IMR-90 (cell line): ENCODE results near the gene LAG3. TPM values are rescaled to one million over a fixed set of nuclear protein-coding genes. Genes with fewer than 3 reads are reported as not detected.

Experiments used
- ATAC-seq: fragments of 200-7000 bp; cut with Tn5 transposase; 2 replicates; pipeline ENCODE4 v1.9.1; 2020; ENCODE audit warnings: low read depth, mild to moderate bottlenecking, moderate library complexity
- BruUV-seq: library from RNA; stranded (reverse); fragments of 400-500 nt; replicated peaks from 2 replicates; lab custom pipeline; 2021; lab: Mats Ljungman, UMichigan
- CTCF ChIA-PET: fragments of 300-600 bp; formaldehyde crosslinking; extraction: SDS; loops from one replicate; lab custom pipeline; 2021; ENCODE audit warnings: antibody characterized with exemption; lab: Yijun Ruan, JAX
- POLR2A ChIA-PET: fragments of 300-600 bp; sonication (Branson Sonifier 250); formaldehyde crosslinking; loops from one replicate; lab custom pipeline; 2022; ENCODE audit warnings: antibody characterized with exemption; ENCODE audit not compliant: unreplicated experiment; lab: Charles Lee
- DNase-seq: peaks from one replicate; pipeline ENCODE4 v3.0.0; 2013
- H2AFZ ChIP-seq: replicated peaks from 2 replicates; pipeline ENCODE3; 2013; ENCODE audit warnings: low read length, mild to moderate bottlenecking; ENCODE audit not compliant: poor library complexity
- H2AK5ac ChIP-seq: 2 replicates; pipeline ENCODE4 v1.6.1; 2013; ENCODE audit warnings: low read depth, low read length, inconsistent platforms
- H2AK9ac ChIP-seq: replicated peaks from 2 replicates; pipeline ENCODE3; 2013; ENCODE audit warnings: mild to moderate bottlenecking, low read depth, low read length, moderate library complexity; ENCODE audit not compliant: poor library complexity
- H2BK120ac ChIP-seq: 2 replicates; pipeline ENCODE4 v1.6.1; 2013; ENCODE audit warnings: low read depth, low read length, inconsistent platforms
- H2BK15ac ChIP-seq: 3 replicates; pipeline ENCODE4 v1.6.1; 2013; ENCODE audit warnings: low read depth, low read length, inconsistent platforms
- H2BK20ac ChIP-seq: 2 replicates; pipeline ENCODE4 v1.6.1; 2013; ENCODE audit warnings: low read depth, mild to moderate bottlenecking, inconsistent platforms, low read length, moderate library complexity
- H2BK5ac ChIP-seq: 2 replicates; pipeline ENCODE4 v1.6.1; 2013; ENCODE audit warnings: mild to moderate bottlenecking, low read depth, low read length, inconsistent platforms; ENCODE audit not compliant: poor library complexity, severe bottlenecking
- H3K14ac ChIP-seq: replicated peaks from 2 replicates; pipeline ENCODE4 v1.6.1; 2013; ENCODE audit warnings: low read depth, low read length, inconsistent platforms
- H3K18ac ChIP-seq: 2 replicates; pipeline ENCODE4 v1.6.1; 2013; ENCODE audit warnings: low read depth, low read length, control low read depth
- H3K23ac ChIP-seq: 2 replicates; pipeline ENCODE4 v1.6.1; 2013; ENCODE audit warnings: low read depth, low read length, inconsistent platforms
- H3K27ac ChIP-seq: 2 replicates; pipeline ENCODE4 v1.5.1; 2013; ENCODE audit warnings: mild to moderate bottlenecking, control low read depth, low read length; ENCODE audit not compliant: insufficient read depth
- H3K27me3 ChIP-seq: 2 replicates; pipeline ENCODE4 v1.6.1; 2013; ENCODE audit warnings: low read length; ENCODE audit not compliant: control insufficient read depth, insufficient read depth
- H3K36me3 ChIP-seq: 2 replicates; pipeline ENCODE4 v1.6.1; 2013; ENCODE audit warnings: low read length, mixed read lengths; ENCODE audit not compliant: control insufficient read depth, insufficient read depth
- H3K4ac ChIP-seq: 2 replicates; pipeline ENCODE4 v1.6.1; 2013; ENCODE audit warnings: low read depth, low read length, inconsistent platforms
- H3K4me1 ChIP-seq: 2 replicates; pipeline ENCODE4 v1.6.1; 2013; ENCODE audit warnings: low read length, mixed read lengths; ENCODE audit not compliant: control insufficient read depth, insufficient read depth
- H3K4me2 ChIP-seq: 2 replicates; pipeline ENCODE4 v1.6.1; 2013; ENCODE audit warnings: low read depth, mild to moderate bottlenecking, control low read depth, low read length, moderate library complexity
- H3K4me3 ChIP-seq: 2 replicates; pipeline ENCODE4 v1.5.1; 2013; ENCODE audit warnings: low read depth, mild to moderate bottlenecking, control low read depth, low read length, moderate library complexity; ENCODE audit not compliant: insufficient read depth
- H3K56ac ChIP-seq: 2 replicates; pipeline ENCODE4 v1.6.1; 2013; ENCODE audit warnings: low read length, inconsistent platforms; ENCODE audit not compliant: insufficient read depth; ENCODE audit errors: extremely low read depth
- H3K79me1 ChIP-seq, 2 experiments: 2 replicates each; pipeline ENCODE4 v1.6.1; 2013; ENCODE audit warnings: low read length in 2 of 2, inconsistent platforms in 1 of 2, low read depth in 1 of 2
- H3K9ac ChIP-seq: 2 replicates; pipeline ENCODE4 v1.6.1; 2013; ENCODE audit warnings: low read depth, low read length, control low read depth
- H3K9me1 ChIP-seq: 2 replicates; pipeline ENCODE4 v1.6.1; 2013; ENCODE audit warnings: low read length, inconsistent platforms; ENCODE audit not compliant: insufficient read depth
- H3K9me3 ChIP-seq: 2 replicates; pipeline ENCODE4 v1.6.1; 2013; ENCODE audit warnings: low read length; ENCODE audit not compliant: control insufficient read depth, insufficient read depth
- H4K20me1 ChIP-seq: 2 replicates; pipeline ENCODE4 v1.6.1; 2013; ENCODE audit warnings: low read length, inconsistent platforms; ENCODE audit not compliant: insufficient read depth
- H4K5ac ChIP-seq: 2 replicates; pipeline ENCODE4 v1.6.1; 2013; ENCODE audit warnings: mild to moderate bottlenecking, low read depth, low read length, control low read depth
- H4K8ac ChIP-seq, 2 experiments: 2 replicates each; pipeline ENCODE4 v1.6.1; 2013; ENCODE audit warnings: low read depth in 2 of 2, low read length in 2 of 2, control low read depth in 1 of 2, inconsistent platforms in 1 of 2
- H4K91ac ChIP-seq: 2 replicates; pipeline ENCODE4 v1.6.1; 2013; ENCODE audit warnings: low read depth, low read length, inconsistent platforms; ENCODE audit not compliant: insufficient read depth
- CEBPB ChIP-seq: IDR thresholded peaks from 2 replicates; pipeline ENCODE4 v1.6.1; 2012; ENCODE audit warnings: low read depth, low read length, improper control_type of control experiment
- MAZ ChIP-seq: IDR thresholded peaks from 2 replicates; pipeline ENCODE4 v1.6.1; 2012; ENCODE audit warnings: low read depth, mild to moderate bottlenecking, low read length, improper control_type of control experiment, moderate library complexity, borderline replicate concordance
- MXI1 ChIP-seq: IDR thresholded peaks from 2 replicates; pipeline ENCODE4 v1.6.1; 2012; ENCODE audit warnings: low read depth, mild to moderate bottlenecking, low read length, moderate library complexity, borderline replicate concordance
- POLR2A ChIP-seq: IDR thresholded peaks from 2 replicates; pipeline ENCODE4 v1.6.1; 2012; ENCODE audit warnings: mild to moderate bottlenecking, low read depth, low read length
- WGBS, 2 experiments: methylation state at CpG; one replicate each; pipeline versions ENCODE4 v1.1.5 to v1.1.7; 2013; ENCODE audit warnings: missing lambda C conversion rate in 2 of 2; ENCODE audit not compliant: insufficient read length in 1 of 2; ENCODE audit errors: extremely low coverage in 2 of 2; 5-methylcytosine and 5-hydroxymethylcytosine counted together
- dilution Hi-C: fragments of 300-500 bp; cut with HindIII; formaldehyde crosslinking; loops from one replicate; pipeline ENCODE4 v1.14.3; 2018; ENCODE audit warnings: low sequenced_read_pairs; ENCODE audit not compliant: unreplicated experiment
- in situ Hi-C: fragments of 300-500 bp; cut with MboI; formaldehyde crosslinking; loops from 3 replicates; pipeline ENCODE4 v1.14.3; 2019; ENCODE audit warnings: low sequenced_read_pairs, inconsistent platforms, mixed read lengths
- intact Hi-C: fragments of 100-400 bp; cut with micrococcal nuclease; formaldehyde crosslinking; loops from 2 replicates; pipeline ENCODE4 v1.10.0; 2022
- polyA plus RNA-seq, 3 experiments: library from polyadenylated mRNA; depleted of rRNA; stranded (reverse); fragments of >200 nt; gene quantifications; 2 replicates each; pipeline ENCODE4 v1.2.3, GENCODE V29; 2012; ENCODE audit warnings: low replicate concordance in 1 of 3
- total RNA-seq: library from RNA; depleted of rRNA; stranded (reverse); fragments of >200 nt; gene quantifications from 2 replicates; pipeline ENCODE4 v1.2.3, GENCODE V29; 2012
- TF ChIP-seq, protein P1 (sequence below): fragments of 150-350 bp; IDR thresholded peaks from 2 replicates; pipeline ENCODE4 v1.6.1; 2016; ENCODE audit warnings: low read depth, mild to moderate bottlenecking, low read length, moderate library complexity, borderline replicate concordance

The LAG3 gene
- total and polyA plus RNA-seq, 2 of the 4 experiments (the other 2 are of a cell fraction) = 0.41 TPM; not detected in 1

DNA sequence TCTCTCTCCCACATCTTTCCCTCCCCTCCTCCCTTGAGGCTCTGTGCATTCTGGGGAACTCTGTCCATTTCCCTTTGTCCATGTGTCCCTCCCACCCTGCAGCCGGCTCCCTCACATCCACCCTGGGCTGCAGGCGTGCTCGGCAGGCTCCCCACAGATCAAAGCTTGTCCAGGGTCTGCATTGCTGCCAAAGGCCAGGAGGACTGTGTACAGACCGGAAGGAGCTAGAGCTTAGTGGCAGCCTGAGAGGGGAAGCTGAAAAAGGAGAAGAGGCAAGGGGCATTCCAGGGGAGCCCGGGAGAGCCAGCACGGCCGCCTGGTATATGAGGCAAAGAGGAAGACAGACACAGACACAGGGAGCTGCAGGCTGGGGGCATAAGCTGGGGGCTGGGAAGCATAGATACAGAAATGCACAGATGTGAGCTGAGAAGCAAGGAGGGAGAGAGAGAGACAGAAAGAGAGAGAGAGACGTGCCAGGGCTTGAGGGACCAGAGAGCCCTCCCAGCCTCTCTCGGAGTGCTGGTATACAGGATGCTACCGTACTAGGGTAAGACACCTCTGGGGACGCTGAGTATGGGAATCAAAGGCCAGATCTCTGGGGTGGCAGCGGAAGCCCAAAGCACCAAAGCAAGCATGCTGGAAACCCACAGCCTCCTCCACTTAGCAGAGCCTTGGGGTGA is 20.3 kb downstream of the LAG3 start:
- H3K9ac ChIP-seq = peak overlapping the region; percentile 23; the same call in 1 of the 2 replicates
- peak overlapping the region; percentile 89 for H2AFZ ChIP-seq
- H3K4ac ChIP-seq = peak overlapping the region; percentile 64
- H3K9me1 ChIP-seq = peaks cover 8% of the 10 kb centered on the region; the same call in 1 of the 2 replicates
- no peak overlapping the region for H2BK15ac ChIP-seq
- H2AK9ac ChIP-seq = peak overlapping the region; percentile 73
- H3K14ac ChIP-seq = peak overlapping the region; percentile 51
- DNase-seq (peak; percentile 13), ATAC-seq (peak; percentile 66)
- H2BK5ac ChIP-seq = no peak overlapping the region
- TF ChIP-seq MXI1 (no peak; the same call in 1 of the 2 replicates), MAZ (no peak), POLR2A (no peak), CEBPB (no peak)
- TF ChIP-seq, protein P1, sequence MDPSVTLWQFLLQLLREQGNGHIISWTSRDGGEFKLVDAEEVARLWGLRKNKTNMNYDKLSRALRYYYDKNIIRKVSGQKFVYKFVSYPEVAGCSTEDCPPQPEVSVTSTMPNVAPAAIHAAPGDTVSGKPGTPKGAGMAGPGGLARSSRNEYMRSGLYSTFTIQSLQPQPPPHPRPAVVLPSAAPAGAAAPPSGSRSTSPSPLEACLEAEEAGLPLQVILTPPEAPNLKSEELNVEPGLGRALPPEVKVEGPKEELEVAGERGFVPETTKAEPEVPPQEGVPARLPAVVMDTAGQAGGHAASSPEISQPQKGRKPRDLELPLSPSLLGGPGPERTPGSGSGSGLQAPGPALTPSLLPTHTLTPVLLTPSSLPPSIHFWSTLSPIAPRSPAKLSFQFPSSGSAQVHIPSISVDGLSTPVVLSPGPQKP = no peak
- H3K4me1 ChIP-seq = peaks cover 21% of the 10 kb centered on the region
- H3K27me3 ChIP-seq = no peaks in the 10 kb centered on the region
- POLR2A ChIA-PET = interaction anchor here (0.6 to 0.8 kb wide), 2 partner anchors 27 to 131 kb away, joined by 3 to 4 read pairs; partner anchors contain the start of gene PTMS
- in situ Hi-C loops = no loop called here
- H3K79me1 ChIP-seq = peaks cover 0 to 14% of the 10 kb centered on the region in 2 experiments; a peak in 2 of 4 replicates
- no peak overlapping the region for H3K4me3 ChIP-seq
- 0 out of 2 replicates have a peak overlapping the region, but pooled peaks have one; percentile 10 for H3K18ac ChIP-seq
- H4K8ac ChIP-seq = peak overlapping the region; percentile 59 to 86; a peak in 3 of 4 replicates
- no peak overlapping the region for H2BK20ac ChIP-seq
- H2BK120ac ChIP-seq = peak overlapping the region; percentile 51; the same call in 1 of the 2 replicates
- H3K36me3 ChIP-seq = 0 out of 2 replicates have a peak, but pooled peaks cover 2% of the 10 kb centered on the region
- no TSS peak for BruUV-seq
- CTCF ChIA-PET = interaction anchor here (0.7 to 1.4 kb wide), 2 partner anchors 8 to 39 kb away, joined by 3 to 6 read pairs; partner anchors contain the start of gene MLF2
- peak overlapping the region; percentile 44 for H3K4me2 ChIP-seq
- H3K23ac ChIP-seq = peak overlapping the region; percentile 41
- intact Hi-C loops = no loop called here
- H4K20me1 ChIP-seq = no peaks in the 10 kb centered on the region
- H4K91ac ChIP-seq = 0 out of 2 replicates have a peak overlapping the region, but pooled peaks have one; percentile 32
- dilution Hi-C loops = no loop called here
- peak overlapping the region; percentile 27 for H4K5ac ChIP-seq
- H3K9me3 ChIP-seq = no peaks in the 10 kb centered on the region
- H3K56ac ChIP-seq = no peak overlapping the region
- peak overlapping the region; percentile 13 for H3K27ac ChIP-seq
- 13% methylated on average over 4 of the region's 12 CpGs; no CpG with 5 or more reads in 1 of the 2 experiments for WGBS, 2 experiments
- H2AK5ac ChIP-seq = no peak overlapping the region
